GM21447 (cell line): ENCODE measurements around the gene DNMT3L.
"Not testable (repeated sequence)": the region's sequence is repeated elsewhere in the genome, so short reads cannot be mapped to it uniquely, and the experiment has no call there.

Experiments used
- ATAC-seq: cut with Tn5 transposase; IDR thresholded peaks from one replicate; pipeline ENCODE4 v1.9.1; 2021; ENCODE audit not compliant: unreplicated experiment

DNMT3L gene

GRCh38 chr21:44261675-44262295 is at the start of gene DNMT3L:
TSS of gene DNMT3L (minus strand) at chr21:44261897. CDS start at chr21:44261259, 638 bp downstream.
- no peak for ATAC-seq

DNA sequence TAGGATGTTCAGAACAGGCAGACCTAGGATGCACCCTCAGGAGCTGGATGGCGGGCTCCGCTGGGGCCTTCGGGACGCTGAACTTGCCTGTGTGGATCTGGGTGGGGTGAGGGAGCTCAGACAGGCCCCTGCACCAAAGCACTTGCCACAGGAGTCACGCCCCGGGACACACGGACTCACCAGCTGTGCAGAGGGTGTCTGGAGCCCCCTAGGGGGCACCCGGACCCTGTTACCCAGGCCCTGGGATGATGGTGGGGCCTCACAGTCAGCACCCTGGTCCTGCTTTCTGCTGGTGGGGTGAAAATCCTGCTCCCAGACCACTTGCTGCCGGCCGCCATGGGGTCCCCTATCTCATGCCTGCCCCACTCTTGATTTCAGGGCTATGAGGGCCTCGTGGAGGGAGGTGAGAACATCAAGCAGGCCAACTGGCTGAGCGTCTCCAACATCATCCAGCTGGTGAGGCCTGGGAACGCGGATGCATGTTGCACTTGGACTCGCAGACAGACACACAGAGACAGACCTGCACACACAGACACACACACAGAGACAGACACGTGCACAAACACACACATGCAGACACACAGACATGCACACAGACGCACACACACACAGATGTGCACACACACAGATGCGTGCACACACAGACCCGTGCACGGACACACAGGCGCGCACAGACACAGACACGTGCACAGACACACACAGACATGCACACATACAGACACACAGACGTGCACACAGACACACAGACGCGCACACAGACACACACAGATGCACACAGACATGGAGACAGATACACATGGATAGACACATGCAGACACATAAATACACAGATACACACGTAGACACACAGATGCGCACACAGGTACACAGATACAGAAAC is 49.2 kb upstream of the DNMT3L start:
- ATAC-seq: no peak

DNA sequence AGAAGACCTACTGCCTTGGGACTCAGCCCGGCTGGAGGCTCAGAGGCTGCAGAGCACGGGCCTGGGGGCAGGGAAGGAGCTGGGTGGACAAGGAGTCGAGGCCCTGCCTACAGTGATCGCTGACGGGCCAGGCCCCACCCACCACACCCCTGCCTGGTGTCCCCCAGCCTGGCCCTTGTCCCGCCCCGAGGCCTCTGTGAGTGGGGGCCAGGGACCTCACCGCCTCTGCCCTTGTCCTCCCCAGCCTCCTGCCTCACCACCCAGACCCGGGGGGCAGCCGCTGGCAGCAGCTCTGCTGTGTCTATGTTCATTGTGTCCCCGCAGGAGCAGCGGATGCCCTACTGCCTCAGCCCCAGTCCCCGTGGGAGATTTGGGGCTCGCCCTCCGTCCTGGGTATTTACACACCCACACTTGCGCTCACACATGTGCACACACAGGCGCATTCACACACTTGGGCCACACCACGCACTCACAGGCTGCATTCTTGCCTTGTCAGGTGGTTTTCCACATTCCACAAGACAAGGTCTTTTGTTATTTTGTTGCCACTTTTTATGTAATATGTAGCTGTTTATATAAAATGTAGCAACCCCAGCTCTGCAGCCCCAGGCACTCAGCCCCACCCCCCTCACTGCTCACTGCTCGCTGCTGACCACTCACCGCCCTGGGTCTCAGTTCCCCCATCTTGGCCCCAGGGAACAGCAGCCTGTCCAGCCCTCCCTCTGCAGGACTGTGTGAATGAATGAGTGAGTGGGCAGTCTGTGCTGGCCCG is 45.4 kb upstream of the DNMT3L start:
- no peak for ATAC-seq

DNA sequence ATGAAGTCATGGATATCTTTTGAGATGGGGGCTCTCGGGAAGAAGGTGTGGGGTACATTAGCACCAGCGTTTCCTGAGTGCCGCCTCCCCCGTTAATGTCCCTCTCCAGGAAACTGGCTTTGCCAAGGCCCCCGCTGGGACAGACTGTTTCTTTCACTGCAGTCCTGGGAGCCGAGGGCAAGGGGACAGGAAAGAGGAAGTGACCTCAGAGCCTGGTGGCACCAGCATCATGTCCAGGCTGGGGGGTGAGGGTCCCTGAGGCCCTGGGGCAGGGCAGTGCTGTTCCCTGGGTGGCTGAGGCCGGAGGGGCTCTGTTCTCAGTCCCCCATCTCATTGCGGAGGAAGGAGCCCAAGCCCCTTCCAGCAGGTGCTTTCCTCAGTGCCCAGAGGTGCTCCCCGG is 44.0 kb upstream of the DNMT3L start:
- no peak for ATAC-seq

DNA sequence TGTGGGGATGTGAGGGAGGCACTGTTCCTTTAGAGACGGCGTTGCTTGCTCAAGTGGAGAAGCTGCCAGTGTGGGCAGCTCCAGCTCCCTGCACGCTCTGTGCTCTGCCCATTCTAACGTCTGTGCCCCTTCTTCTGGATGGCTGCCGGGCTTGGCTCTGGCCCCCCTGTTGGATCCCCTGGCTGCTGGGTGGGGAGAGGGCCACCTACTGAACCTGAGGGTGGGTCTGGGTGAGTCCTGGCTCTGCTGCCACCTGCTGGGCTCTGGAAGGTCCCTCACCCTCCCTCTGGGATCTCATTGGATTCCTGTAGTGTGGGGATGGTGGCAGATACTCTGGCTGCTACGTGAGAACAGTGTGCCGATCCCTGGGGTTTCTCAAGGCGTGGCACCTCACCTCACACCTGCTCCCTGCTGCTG is 43.2 kb upstream of the DNMT3L start:
- no peak for ATAC-seq

DNA sequence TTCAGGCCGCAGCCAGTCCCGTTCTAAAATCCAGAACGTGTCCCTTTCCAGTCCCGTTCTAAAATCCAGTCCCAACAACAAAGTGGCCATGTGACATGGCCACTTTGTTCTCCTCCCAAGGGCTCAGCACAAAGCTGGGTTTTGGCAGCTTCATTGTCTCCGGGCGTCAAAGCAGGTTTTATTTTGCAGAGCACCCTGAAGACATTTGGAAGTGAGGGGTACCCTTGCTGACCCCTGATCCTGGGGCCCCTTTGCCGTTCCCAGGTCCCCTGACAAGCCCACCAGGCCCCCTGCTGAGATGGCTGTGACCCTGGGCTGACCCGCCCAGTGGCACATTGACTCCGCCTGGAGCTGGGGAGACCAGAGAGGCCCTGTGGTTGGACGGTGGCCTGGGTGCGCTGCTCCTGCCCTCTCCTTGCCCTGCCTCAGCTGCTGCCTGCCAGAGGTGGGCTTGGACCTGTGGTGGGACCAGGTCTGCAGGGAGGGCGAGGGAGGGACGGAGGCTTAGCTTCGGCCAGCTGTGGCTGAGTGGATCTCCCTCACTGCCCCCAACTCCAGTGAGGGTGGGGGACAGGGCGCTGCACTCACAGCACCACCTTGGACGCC is 42.4 kb upstream of the DNMT3L start:
- ATAC-seq: no peak

GRCh38 chr21:44303490-44303981 is 41.8 kb upstream of the DNMT3L start:
- ATAC-seq: no peak

DNA sequence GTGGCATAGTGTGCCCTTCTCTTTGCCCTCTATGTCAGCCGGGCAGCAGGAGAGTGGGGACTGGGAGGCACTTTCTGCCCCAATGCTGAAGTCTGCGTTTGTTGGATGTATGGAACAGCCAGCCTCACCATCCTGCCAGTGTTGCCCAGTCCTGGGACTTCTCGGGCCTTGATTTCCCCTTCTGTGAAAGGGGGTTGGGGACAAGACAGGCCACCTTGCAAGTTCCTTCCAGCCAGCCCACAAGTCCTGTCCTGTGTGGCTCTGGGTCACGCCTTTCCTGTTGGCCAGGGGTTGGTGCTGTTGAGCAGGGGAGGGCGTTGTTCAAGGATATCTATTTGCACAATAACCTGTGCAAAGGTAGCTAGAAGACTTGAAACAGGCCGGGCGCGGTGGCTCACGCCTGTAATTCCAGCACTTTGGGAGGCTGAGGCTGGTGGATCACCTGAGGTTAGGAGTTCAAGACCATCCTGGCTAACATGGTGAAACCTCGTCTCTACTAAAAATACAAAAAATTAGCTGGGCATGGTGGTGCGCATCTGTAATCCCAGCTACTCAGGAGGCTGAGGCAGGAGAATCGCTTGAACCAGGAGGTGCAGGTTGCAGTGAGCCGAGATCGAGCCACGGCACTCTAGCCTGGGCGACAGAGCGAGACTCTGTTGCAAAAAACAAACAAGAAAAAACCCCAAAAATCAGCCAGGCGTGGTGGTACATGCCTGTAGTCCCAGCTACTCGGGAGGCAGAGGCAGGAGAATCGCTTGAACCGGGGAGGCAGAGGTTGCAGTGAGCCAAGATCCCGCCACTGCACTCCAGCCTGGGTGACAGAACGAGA is 41.1 kb upstream of the DNMT3L start:
- ATAC-seq: not testable (repeated sequence)

DNA sequence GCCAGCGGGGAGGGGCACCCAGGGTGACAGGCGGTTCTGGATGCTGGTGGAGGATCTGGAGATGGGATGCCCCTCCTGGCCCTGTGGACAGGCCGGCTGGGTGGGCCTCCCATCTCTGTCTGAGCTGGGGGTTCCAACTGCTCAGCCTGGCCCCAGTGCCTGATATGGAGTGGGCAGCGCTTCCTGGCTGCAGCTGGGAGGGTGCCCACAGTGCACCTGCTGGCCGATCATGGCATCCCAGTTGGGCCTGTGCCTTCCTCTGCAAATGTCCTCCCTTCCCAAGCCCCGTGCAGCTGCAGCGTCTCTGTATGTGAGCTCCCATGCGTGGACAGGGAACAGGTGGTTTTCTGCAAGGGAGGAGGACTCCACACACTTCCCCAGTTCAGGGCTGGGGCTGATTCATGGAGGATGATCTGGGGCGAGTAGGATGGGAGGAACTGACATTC is 40.3 kb upstream of the DNMT3L start:
- no peak for ATAC-seq

DNA sequence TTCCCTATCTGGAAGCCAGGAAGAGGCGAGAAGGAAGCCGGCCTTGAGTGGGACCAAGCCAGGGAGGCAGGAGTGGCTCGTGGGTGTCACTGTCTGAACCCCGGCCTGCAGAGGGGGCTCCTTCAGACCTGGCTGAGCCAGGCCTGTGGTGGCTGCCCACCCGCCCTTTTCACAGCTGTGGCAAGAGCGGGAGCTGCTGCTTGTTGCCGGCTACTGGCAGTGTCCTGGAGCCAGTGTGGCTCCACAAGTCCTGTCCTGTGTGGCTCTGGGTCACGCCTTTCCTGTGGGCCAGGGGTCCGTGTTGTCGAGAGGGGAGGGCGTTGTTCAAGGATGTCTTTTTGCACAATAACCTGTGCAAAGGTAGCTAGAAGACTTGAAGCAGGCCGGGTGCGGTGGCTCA is 39.4 kb upstream of the DNMT3L start:
- no peak for ATAC-seq

DNA sequence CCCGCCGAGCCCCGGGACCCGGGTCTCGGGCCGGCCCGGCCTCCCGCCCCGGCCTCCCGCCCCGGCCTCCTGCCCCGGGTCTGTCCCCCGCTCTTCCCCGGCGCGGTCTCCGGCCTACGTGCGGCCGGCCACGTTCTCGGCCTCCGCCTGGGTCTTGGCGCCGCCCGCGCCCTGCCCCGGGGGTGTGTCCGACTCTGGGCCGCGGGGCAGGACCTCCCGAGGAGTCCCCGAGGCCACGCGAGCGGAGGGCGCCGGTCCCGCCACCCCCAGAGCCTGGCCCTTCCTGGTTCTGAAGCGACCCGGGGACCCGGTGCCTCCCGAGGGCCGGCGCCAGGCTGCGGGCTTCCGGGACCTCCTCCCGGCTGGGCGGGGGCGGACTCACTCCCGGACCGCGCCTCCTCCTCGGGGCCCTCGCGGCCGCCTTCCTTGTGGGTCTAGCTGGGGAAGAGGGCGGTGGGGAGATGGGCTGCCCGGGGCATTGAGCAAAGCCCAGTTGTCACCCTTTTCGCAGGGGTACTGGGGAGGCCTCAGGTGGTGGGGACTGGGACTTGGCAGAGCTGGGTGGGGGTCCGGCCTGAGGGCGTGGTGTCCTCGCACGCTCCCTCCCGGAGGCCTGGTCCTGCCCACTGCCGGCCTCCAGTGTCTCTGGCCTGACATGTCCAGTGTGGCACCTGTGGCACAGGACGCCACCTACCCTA is 38.7 kb upstream of the DNMT3L start:
- no peak for ATAC-seq

DNA sequence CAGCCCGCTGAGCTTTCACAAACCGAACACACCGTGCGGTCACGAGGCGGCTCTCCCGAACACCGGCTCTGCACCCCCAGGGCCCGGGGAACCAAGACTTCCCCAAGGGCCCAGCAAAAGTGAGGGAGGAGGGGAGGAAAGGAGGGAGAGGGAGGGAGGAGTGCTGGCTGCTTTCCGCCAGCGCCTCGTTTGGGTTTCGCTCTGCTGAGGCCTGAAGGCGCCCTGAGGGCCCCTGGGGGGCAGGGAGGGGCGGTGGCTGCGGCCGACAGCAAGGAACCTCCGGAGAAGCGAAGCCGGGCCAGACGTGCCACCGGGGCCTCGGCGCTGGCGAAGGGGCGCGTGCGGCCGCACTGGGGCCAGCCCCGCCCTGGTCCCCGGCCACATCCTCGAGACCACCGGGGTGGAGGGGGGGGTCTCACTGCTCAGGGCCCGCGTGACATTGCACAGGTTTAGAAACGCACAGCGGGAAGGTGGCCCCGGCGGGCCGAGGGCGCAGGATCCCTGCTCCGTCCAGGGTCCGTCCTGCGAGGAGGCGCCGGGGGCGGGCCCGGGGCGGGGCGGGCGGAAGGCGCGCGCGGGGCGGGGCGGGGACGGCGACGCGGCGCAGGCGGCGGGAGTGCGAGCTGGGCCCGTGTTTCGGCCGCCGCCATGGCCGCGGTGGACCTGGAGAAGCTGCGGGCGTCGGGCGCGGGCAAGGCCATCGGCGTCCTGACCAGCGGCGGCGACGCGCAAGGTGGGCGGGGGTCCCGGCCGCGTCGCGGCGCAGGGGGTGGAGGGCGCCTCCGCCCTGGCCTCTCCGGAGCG is 38.0 kb upstream of the DNMT3L start, which contains the start of gene PFKL:
TSS of gene PFKL (plus strand) at position 596 of the 804 bp plus-strand sequence. CDS start at position 649, 53 bp downstream.
- peak; percentile 57 for ATAC-seq

GRCh38 chr21:44299085-44299457 is 37.4 kb upstream of the DNMT3L start:
- no peak for ATAC-seq

GRCh38 chr21:44298301-44298700 is 36.6 kb upstream of the DNMT3L start:
- no peak for ATAC-seq

DNA sequence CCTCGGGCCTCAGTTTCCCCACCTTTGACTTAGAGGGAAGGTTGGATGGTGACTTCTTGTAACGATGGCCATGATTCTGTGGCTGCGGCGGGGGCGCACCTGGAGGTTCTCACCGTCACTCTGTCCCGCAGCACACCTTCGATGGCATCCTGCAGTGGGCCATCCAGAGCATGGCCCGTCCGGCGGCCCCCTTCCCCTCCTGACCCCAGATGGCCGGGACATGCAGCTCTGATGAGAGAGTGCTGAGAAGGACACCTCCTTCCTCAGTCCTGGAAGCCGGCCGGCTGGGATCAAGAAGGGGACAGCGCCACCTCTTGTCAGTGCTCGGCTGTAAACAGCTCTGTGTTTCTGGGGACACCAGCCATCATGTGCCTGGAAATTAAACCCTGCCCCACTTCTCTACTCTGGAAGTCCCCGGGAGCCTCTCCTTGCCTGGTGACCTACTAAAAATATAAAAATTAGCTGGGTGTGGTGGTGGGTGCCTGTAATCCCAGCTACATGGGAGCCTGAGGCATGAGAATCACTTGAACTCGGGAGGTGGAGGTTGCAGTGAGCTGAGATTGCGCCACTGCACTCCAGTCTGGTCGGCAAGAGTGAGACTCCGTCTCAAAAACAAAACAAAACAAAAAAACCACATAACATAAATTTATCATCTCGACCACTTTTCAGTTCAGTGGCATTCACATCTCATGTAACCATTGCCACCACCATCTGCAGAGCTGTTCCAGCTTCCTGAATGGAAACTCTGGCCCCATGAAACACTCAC is 36.0 kb upstream of the DNMT3L start:
- peak; percentile 35 for ATAC-seq

DNA sequence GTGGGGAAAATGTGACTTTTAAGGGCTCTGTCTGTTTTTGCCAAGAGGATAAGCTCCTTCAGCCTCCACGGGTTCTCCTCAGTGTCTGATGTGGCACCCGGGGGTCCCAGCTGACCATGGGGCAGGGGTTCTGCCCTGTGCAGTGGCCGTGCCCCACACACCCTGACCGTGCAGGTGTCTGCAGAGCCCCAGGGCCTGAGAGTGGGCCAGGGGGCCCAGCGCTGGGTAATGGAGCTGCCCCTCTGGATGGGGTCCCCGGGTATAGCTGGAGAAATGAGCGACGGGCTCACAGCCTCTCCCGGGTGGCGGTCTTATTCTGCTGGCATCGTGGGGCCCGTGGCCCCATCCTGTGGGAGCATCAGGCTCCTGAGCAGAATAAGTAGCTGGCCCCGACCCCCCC is 35.2 kb upstream of the DNMT3L start:
- no peak for ATAC-seq

GRCh38 chr21:44296103-44296519 is 34.4 kb upstream of the DNMT3L start:
- no peak for ATAC-seq

DNA sequence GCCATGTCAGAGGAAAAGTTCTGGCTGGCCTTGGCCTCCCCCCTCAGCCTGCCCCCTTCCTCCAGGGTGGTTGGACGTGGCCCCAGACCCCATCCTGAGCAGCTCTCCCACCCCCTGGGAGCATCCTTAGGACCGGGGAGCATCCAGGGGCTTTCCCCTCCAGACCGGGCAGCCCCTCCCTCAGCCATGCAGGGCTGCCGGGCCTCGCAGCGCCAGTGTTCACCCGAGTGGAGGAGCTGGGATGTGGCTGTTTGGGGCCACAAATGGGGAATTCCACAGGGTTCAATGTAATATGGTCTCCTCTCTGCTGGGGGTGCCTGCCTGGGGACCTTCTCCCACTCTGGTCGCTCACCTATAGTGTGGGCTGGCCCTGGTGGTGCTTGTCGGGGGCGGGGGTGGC is 33.9 kb upstream of the DNMT3L start:
- no peak for ATAC-seq
